H1 (cell line): ENCODE data around the gene KCNS3. TPM values are rescaled to one million over a fixed set of nuclear protein-coding genes. Genes with fewer than 3 reads are reported as not detected.

Experiments
- JUN ChIP-seq: IDR thresholded peaks from 2 replicates; pipeline ENCODE4 v1.6.1; 2011; ENCODE audit warnings: low read depth, mild to moderate bottlenecking, improper control_type of control experiment, low read length
- NANOG ChIP-seq: IDR thresholded peaks from 2 replicates; pipeline ENCODE4 v1.6.1; 2011; ENCODE audit warnings: low read length, low read depth, mild to moderate bottlenecking, inconsistent platforms; ENCODE audit not compliant: insufficient read depth, poor library complexity, severe bottlenecking
- TAF7 ChIP-seq: optimal IDR thresholded peaks from 2 replicates; pipeline ENCODE3; 2011; ENCODE audit warnings: low read depth, mild to moderate bottlenecking, inconsistent platforms, low read length, moderate library complexity, borderline replicate concordance
- polyA plus RNA-seq, 7 experiments: library from polyadenylated mRNA; depleted of rRNA in 3 of 7; stranded (reverse) in 5 of 7; unstranded in 2 of 7; fragments of >200 nt in 5 of 7; fragments of 200-250 nt in 2 of 7; gene quantifications; 1 replicate in 5 of 7; 2 replicates in 1 of 7; 4 replicates in 1 of 7; pipeline versions ENCODE4 v1.2.1 to v1.2.3, GENCODE V29; 2011 to 2013; ENCODE audit warnings: missing spikeins in 2 of 7, mixed read lengths in 2 of 7
- total RNA-seq: library from RNA; stranded (reverse); fragmentation: NEBNext Ultra II Directional; extraction: Animal tissue kit (Norgen Biotek cat#: 25700); gene quantifications from 2 replicates; pipeline ENCODE4 v1.2.1, GENCODE V29; 2021

The KCNS3 gene
- total and polyA plus RNA-seq, 2 of the 8 experiments (the other 6 are each of a cell fraction or from before 2014, with no cell fraction given) = 22.7 to 23.0 TPM

GRCh38 chr2:17912266-17912691, 33.8 kb downstream of the KCNS3 start (continued):
- no peak for TF ChIP-seq NANOG
- TF ChIP-seq TAF7 = no peak
- TF ChIP-seq JUN = no peak
- TF ChIP-seq, all 59 proteins: peak for 0
